Liver (tissue), 9 donors: Measurements from ENCODE around the gene PITPNM1. TPM values are rescaled to one million over a fixed set of nuclear protein-coding genes. Genes with fewer than 3 reads are reported as not detected.
A peak's percentile ranks its signal among the peaks of the same experiment; 100 is the strongest.
"Not testable (repeated sequence)": the region's sequence is repeated elsewhere in the genome, so short reads cannot be mapped to it uniquely, and the experiment has no call there.

Experiments
- DNase-seq: peaks from one replicate; pipeline ENCODE4 v3.0.0-alpha.2; 2017; ENCODE audit warnings: low spot score
- H3K27ac ChIP-seq, 2 donors: one replicate each; pipeline ENCODE4 v1.7.0; 2013; ENCODE audit warnings: inconsistent platforms in 2 of 2, low read length in 2 of 2, control low read depth in 1 of 2, low read depth in 1 of 2, mild to moderate bottlenecking in 1 of 2
- H3K27me3 ChIP-seq, 4 donors: one replicate each; pipeline versions ENCODE4 v1.6.1 to v1.7.0; 2013; ENCODE audit warnings: low read length in 3 of 4, inconsistent platforms in 1 of 4, mild to moderate bottlenecking in 1 of 4, moderate library complexity in 1 of 4; ENCODE audit not compliant: control insufficient read depth in 4 of 4, insufficient read depth in 4 of 4
- H3K36me3 ChIP-seq, 4 donors: one replicate each; pipeline versions ENCODE4 v1.6.1 to v1.7.0; 2013; ENCODE audit warnings: low read length in 3 of 4, mild to moderate bottlenecking in 3 of 4, low read depth in 1 of 4, moderate library complexity in 1 of 4; ENCODE audit not compliant: control insufficient read depth in 4 of 4, insufficient read depth in 3 of 4
- H3K4me1 ChIP-seq, 4 donors: one replicate each; pipeline versions ENCODE4 v1.6.1 to v1.7.0; 2013; ENCODE audit warnings: low read length in 3 of 4, mild to moderate bottlenecking in 3 of 4, moderate library complexity in 1 of 4; ENCODE audit not compliant: control insufficient read depth in 4 of 4, insufficient read depth in 4 of 4
- H3K4me3 ChIP-seq, 3 donors: one replicate each; pipeline versions ENCODE4 v1.6.1 to v1.7.0; 2013; ENCODE audit warnings: low read length in 3 of 3, control low read depth in 1 of 3, low read depth in 1 of 3, mild to moderate bottlenecking in 1 of 3
- H3K9ac ChIP-seq, 2 donors: one replicate each; pipeline ENCODE4 v1.7.0; 2013; ENCODE audit warnings: low read length in 2 of 2, mild to moderate bottlenecking in 2 of 2, moderate library complexity in 2 of 2, control low read depth in 1 of 2, low read depth in 1 of 2
- H3K9me3 ChIP-seq, 4 donors: one replicate each; pipeline versions ENCODE4 v1.6.1 to v1.7.0; 2013; ENCODE audit warnings: low read length in 3 of 4; ENCODE audit not compliant: control insufficient read depth in 4 of 4
- CTCF ChIP-seq: fragments of 150-350 bp; IDR thresholded peaks from 2 replicates; pipeline ENCODE4 v1.5.1; 2017; ENCODE audit warnings: improper control_type of control experiment, low read depth, low read length; ENCODE audit not compliant: missing input control
- EGR1 ChIP-seq, 2 donors: IDR thresholded peaks; 2 replicates each; pipeline ENCODE4 v1.6.1; 2016 to 2018; ENCODE audit warnings: antibody characterized with exemption in 2 of 2, low read depth in 2 of 2
- FOXA1 ChIP-seq: IDR thresholded peaks from 2 replicates; pipeline ENCODE4 v1.6.1; 2016; ENCODE audit warnings: antibody characterized with exemption
- FOXA2 ChIP-seq: IDR thresholded peaks from 2 replicates; pipeline ENCODE4 v1.6.1; 2016; ENCODE audit warnings: antibody characterized with exemption
- GABPA ChIP-seq, 2 donors: IDR thresholded peaks in 1 of 2; conservative IDR thresholded peaks in 1 of 2; 2 replicates each; pipeline ENCODE4 v1.6.1; 2016; ENCODE audit warnings: antibody characterized with exemption in 2 of 2, mild to moderate bottlenecking in 1 of 2, moderate library complexity in 1 of 2
- HNF4A ChIP-seq, 2 donors: conservative IDR thresholded peaks; 2 replicates each; pipeline ENCODE4 v1.6.1; 2016; ENCODE audit warnings: antibody characterized with exemption in 2 of 2, mild to moderate bottlenecking in 2 of 2
- HNF4G ChIP-seq: IDR thresholded peaks from 2 replicates; pipeline ENCODE4 v1.6.1; 2016; ENCODE audit warnings: antibody characterized with exemption
- JUND ChIP-seq, 2 donors: IDR thresholded peaks; 2 replicates each; pipeline ENCODE4 v1.6.1; 2016; ENCODE audit warnings: antibody characterized with exemption in 2 of 2
- NR2F2 ChIP-seq: IDR thresholded peaks from 2 replicates; pipeline ENCODE4 v1.6.1; 2016; ENCODE audit warnings: antibody characterized with exemption
- RAD21 ChIP-seq, 2 donors: IDR thresholded peaks; 2 replicates each; pipeline ENCODE4 v1.6.1; 2016; ENCODE audit warnings: antibody characterized with exemption in 2 of 2, mild to moderate bottlenecking in 2 of 2
- RXRA ChIP-seq, 2 donors: IDR thresholded peaks; 2 replicates each; pipeline ENCODE4 v1.6.1; 2017 to 2018; ENCODE audit warnings: antibody characterized with exemption in 2 of 2, mild to moderate bottlenecking in 1 of 2
- SP1 ChIP-seq: IDR thresholded peaks from 2 replicates; pipeline ENCODE4 v1.6.1; 2018; ENCODE audit warnings: antibody characterized with exemption, mild to moderate bottlenecking
- TAF1 ChIP-seq: conservative IDR thresholded peaks from 2 replicates; pipeline ENCODE4 v1.6.1; 2016; ENCODE audit warnings: antibody characterized with exemption, mild to moderate bottlenecking
- YY1 ChIP-seq: IDR thresholded peaks from 2 replicates; pipeline ENCODE4 v1.6.1; 2016; ENCODE audit warnings: antibody characterized with exemption, mild to moderate bottlenecking
- WGBS: extraction: QIAGEN DNeasy Blood & Tissue Kit; methylation state at CpG from one replicate; pipeline ENCODE4 v1.1.7; 2013; 5-methylcytosine and 5-hydroxymethylcytosine counted together
- polyA plus RNA-seq, 2 donors: library from polyadenylated mRNA; stranded (reverse) in 1 of 2; unstranded in 1 of 2; fragments of 200-250 nt in 1 of 2; fragments of >200 nt in 1 of 2; fragmentation: Nextera tagmentation in 1 of 2; extraction: Ambion mirVana in 1 of 2; gene quantifications; one replicate each; pipeline versions ENCODE4 v1.2.1 to v1.2.3, GENCODE V29; 2013 to 2015
- total RNA-seq, 2 donors: library from RNA; depleted of rRNA; stranded (reverse); fragments of >200 nt; gene quantifications; one replicate each; pipeline ENCODE4 v1.2.3, GENCODE V29; 2014
- TF ChIP-seq, protein P1 (sequence below): IDR thresholded peaks from 2 replicates; pipeline ENCODE4 v1.6.1; 2016; ENCODE audit warnings: antibody characterized with exemption
- TF ChIP-seq, protein P2 (sequence below): IDR thresholded peaks from 2 replicates; pipeline ENCODE4 v1.6.1; 2016; ENCODE audit warnings: antibody characterized with exemption
- TF ChIP-seq, protein P3 (sequence below): IDR thresholded peaks from 2 replicates; pipeline ENCODE4 v1.6.1; 2016; ENCODE audit warnings: antibody characterized with exemption, mild to moderate bottlenecking
- TF ChIP-seq, protein P4 (sequence below): IDR thresholded peaks from 2 replicates; pipeline ENCODE4 v1.6.1; 2016; ENCODE audit warnings: antibody characterized with exemption
- donor health status: healthy.
- donor health status: healthy.
- donor health status: healthy.
- donor health status: healthy.
- donor health status: healthy.

The PITPNM1 gene
- total and polyA plus RNA-seq, 4 donors: 1.3 to 9.3 (median 5.1) TPM

DNA sequence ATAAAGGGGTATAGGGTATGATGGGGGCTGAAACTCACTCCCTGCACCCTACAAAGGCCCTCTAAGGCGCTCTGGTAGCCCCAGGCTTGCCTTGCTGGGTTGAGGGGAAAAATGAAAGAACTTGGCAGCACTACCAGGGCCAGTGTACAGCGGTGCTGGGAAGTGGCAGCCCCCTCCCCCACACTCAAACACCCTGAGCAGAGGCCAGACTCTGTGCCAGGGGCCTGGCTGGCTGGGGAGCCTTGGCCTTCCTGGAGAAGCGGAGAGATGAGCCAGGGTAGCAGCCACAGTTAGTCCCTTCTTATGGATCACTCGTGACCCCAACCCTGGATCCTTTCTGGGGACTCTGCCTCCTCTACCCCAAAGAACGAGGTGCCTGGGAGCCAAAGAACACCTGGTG lies 38.8 kb downstream of the PITPNM1 start:
- Histone ChIP-seq H3K27ac (peak overlapping the region; percentile 47 to 48), H3K27me3 (no peaks in the 10 kb centered on the region), H3K4me3 (no peak overlapping the region), H3K36me3 (no peaks in the 10 kb centered on the region), H3K4me1 (peaks cover 19 to 43% (median 31%) of the 10 kb centered on the region in 4 donors), H3K9ac (no peak overlapping the region), H3K9me3 (no peaks in the 10 kb centered on the region)
- no peak for TF ChIP-seq EGR1 (IDR thresholded peaks at IDR 0.05; ENCODE audit: low read depth in 2 of 2)
- peak; percentile 57 for TF ChIP-seq SP1
- TF ChIP-seq RXRA (IDR thresholded peaks at IDR 0.05): peak in 1 of 2 donors; percentile 9
- TF ChIP-seq GABPA (IDR thresholded peaks at IDR 0.05 in 1 of 2, conservative IDR thresholded peaks at IDR 0.05 in 1 of 2): no peak
- TF ChIP-seq, protein P1, sequence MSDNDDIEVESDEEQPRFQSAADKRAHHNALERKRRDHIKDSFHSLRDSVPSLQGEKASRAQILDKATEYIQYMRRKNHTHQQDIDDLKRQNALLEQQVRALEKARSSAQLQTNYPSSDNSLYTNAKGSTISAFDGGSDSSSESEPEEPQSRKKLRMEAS: no peak
- TF ChIP-seq TAF1: no peak
- TF ChIP-seq HNF4A (conservative IDR thresholded peaks at IDR 0.05): peak in 1 of 2 donors; percentile 14
- no peak for TF ChIP-seq NR2F2
- TF ChIP-seq CTCF: no peak
- TF ChIP-seq, protein P2, sequence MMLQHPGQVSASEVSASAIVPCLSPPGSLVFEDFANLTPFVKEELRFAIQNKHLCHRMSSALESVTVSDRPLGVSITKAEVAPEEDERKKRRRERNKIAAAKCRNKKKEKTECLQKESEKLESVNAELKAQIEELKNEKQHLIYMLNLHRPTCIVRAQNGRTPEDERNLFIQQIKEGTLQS: no peak
- TF ChIP-seq, protein P3, sequence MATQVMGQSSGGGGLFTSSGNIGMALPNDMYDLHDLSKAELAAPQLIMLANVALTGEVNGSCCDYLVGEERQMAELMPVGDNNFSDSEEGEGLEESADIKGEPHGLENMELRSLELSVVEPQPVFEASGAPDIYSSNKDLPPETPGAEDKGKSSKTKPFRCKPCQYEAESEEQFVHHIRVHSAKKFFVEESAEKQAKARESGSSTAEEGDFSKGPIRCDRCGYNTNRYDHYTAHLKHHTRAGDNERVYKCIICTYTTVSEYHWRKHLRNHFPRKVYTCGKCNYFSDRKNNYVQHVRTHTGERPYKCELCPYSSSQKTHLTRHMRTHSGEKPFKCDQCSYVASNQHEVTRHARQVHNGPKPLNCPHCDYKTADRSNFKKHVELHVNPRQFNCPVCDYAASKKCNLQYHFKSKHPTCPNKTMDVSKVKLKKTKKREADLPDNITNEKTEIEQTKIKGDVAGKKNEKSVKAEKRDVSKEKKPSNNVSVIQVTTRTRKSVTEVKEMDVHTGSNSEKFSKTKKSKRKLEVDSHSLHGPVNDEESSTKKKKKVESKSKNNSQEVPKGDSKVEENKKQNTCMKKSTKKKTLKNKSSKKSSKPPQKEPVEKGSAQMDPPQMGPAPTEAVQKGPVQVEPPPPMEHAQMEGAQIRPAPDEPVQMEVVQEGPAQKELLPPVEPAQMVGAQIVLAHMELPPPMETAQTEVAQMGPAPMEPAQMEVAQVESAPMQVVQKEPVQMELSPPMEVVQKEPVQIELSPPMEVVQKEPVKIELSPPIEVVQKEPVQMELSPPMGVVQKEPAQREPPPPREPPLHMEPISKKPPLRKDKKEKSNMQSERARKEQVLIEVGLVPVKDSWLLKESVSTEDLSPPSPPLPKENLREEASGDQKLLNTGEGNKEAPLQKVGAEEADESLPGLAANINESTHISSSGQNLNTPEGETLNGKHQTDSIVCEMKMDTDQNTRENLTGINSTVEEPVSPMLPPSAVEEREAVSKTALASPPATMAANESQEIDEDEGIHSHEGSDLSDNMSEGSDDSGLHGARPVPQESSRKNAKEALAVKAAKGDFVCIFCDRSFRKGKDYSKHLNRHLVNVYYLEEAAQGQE: no peak
- TF ChIP-seq, protein P4, sequence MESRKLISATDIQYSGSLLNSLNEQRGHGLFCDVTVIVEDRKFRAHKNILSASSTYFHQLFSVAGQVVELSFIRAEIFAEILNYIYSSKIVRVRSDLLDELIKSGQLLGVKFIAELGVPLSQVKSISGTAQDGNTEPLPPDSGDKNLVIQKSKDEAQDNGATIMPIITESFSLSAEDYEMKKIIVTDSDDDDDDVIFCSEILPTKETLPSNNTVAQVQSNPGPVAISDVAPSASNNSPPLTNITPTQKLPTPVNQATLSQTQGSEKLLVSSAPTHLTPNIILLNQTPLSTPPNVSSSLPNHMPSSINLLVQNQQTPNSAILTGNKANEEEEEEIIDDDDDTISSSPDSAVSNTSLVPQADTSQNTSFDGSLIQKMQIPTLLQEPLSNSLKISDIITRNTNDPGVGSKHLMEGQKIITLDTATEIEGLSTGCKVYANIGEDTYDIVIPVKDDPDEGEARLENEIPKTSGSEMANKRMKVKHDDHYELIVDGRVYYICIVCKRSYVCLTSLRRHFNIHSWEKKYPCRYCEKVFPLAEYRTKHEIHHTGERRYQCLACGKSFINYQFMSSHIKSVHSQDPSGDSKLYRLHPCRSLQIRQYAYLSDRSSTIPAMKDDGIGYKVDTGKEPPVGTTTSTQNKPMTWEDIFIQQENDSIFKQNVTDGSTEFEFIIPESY: no peak
- TF ChIP-seq FOXA2: no peak
- TF ChIP-seq JUND (IDR thresholded peaks at IDR 0.05): no peak
- TF ChIP-seq HNF4G: no peak
- peak in 1 of 2 donors; percentile 13 for TF ChIP-seq RAD21 (IDR thresholded peaks at IDR 0.05)
- no peak for TF ChIP-seq YY1
- TF ChIP-seq FOXA1: no peak
- no peak for DNase-seq
- 71% methylated on average over 5 of the region's 5 CpGs for WGBS

GRCh38 chr11:67465530-67465929 lies 39.6 kb downstream of the PITPNM1 start:
- not testable (repeated sequence) for DNase-seq, H3K9me3 ChIP-seq, H3K27me3 ChIP-seq, H3K36me3 ChIP-seq
- Histone ChIP-seq H3K27ac (peak overlapping the region; percentile 73 to 95), H3K9ac (peak overlapping the region in 1 of 2 donors; percentile 22), H3K4me3 (peak overlapping the region in 2 of 3 donors; percentile 72 to 82), H3K4me1 (peaks cover 19 to 43% (median 31%) of the 10 kb centered on the region in 4 donors)
- 53% methylated on average over 2 of the region's 2 CpGs for WGBS
